Kidney glomerular epithelial cell (primary cell): ENCODE results near the gene TPD52L2.
A peak's percentile ranks its signal among the peaks of the same experiment; 100 is the strongest.
"Not testable (repeated sequence)": the region's sequence is repeated elsewhere in the genome, so short reads cannot be mapped to it uniquely, and the experiment has no call there.

Source experiments
- DNase-seq: peaks from one replicate; lab custom pipeline; 2025; lab: John Stamatoyannopoulos, UW

TPD52L2 gene

GRCh38 chr20:63855363-63856097 lies 9.5 kb upstream of the TPD52L2 start:
- DNase-seq: no peak

- no peak for DNase-seq
These were observed 9.0 kb upstream of the TPD52L2 start for GRCh38 chr20:63856098-63856511.

GRCh38 chr20:63857764-63858392 lies 7.2 kb upstream of the TPD52L2 start:
- no peak for DNase-seq

GRCh38 chr20:63858393-63859165 lies 6.5 kb upstream of the TPD52L2 start:
- DNase-seq: no peak

GRCh38 chr20:63859166-63859699 lies 5.8 kb upstream of the TPD52L2 start:
- no peak for DNase-seq

GRCh38 chr20:63860325-63861051 lies 4.6 kb upstream of the TPD52L2 start:
- DNase-seq: no peak

GRCh38 chr20:63861365-63861934 lies 3.6 kb upstream of the TPD52L2 start, which contains the start of gene ABHD16B:
Gene ABHD16B, plus strand, starts transcription at chr20:63861498. Its CDS starts 43 bp downstream, at chr20:63861541.
- DNase-seq: no peak

GRCh38 chr20:63861981-63862901 lies 2.8 kb upstream of the TPD52L2 start:
- DNase-seq: no peak

GRCh38 chr20:63863021-63863797 lies 1.9 kb upstream of the TPD52L2 start:
- no peak for DNase-seq

GRCh38 chr20:63863798-63864544 lies 1.1 kb upstream of the TPD52L2 start:
- DNase-seq: peak; percentile 66

GRCh38 chr20:63864545-63864977 lies 509 bp upstream of the TPD52L2 start:
- no peak for DNase-seq

GRCh38 chr20:63867042-63867441 lies 2.0 kb downstream of the TPD52L2 start:
- DNase-seq: not testable (repeated sequence)

GRCh38 chr20:63868264-63868663 lies 3.2 kb downstream of the TPD52L2 start:
- no peak for DNase-seq

GRCh38 chr20:63873477-63873971 lies 8.5 kb downstream of the TPD52L2 start:
- DNase-seq: no peak

GRCh38 chr20:63874241-63874640 lies 9.2 kb downstream of the TPD52L2 start:
- not testable (repeated sequence) for DNase-seq

- no peak for DNase-seq
These were observed 11.5 kb downstream of the TPD52L2 start for GRCh38 chr20:63876489-63877036.

GRCh38 chr20:63877755-63878470 lies 12.8 kb downstream of the TPD52L2 start:
- no peak for DNase-seq
